ENCODE results near the gene NUTM2B.
"Not testable (repeated sequence)": the region's sequence is repeated elsewhere in the genome, so short reads cannot be mapped to it uniquely, and the experiment has no call there.

Gene NUTM2B

DNA sequence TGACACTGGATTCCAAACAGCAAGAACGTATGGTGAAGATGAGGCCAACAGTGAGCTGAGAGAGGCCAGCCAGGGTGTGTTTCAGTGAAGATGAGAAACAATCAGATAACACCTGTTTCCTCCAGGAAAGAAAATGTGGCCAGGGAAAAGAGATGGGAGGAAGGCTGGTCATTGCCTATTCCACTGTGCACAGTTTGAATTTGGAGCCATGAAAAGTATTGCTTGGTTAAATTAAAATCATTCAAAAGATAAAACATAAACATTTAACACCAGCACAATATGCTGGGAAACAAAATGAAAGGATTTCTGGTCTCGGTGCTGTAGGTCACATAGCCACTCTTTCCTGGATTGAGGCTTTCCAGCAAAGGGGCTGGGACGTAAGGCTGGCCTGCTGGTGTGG lies at the start of gene NUTM2B:
Gene NUTM2B (plus strand): TSS at position 301 of the 400 bp plus-strand sequence. CDS start 383 bp downstream, outside the sequence.
- DNase-seq: not testable (repeated sequence)

GRCh38 chr10:79663287-79663686 lies 39.7 kb upstream of the NUTM2B start:
- DNase-seq: not testable (repeated sequence)

GRCh38 chr10:79664686-79665085 lies 38.3 kb upstream of the NUTM2B start:
- not testable (repeated sequence) for DNase-seq

- DNase-seq: not testable (repeated sequence)
Observed at GRCh38 chr10:79669248-79669788, 33.7 kb upstream of the NUTM2B start.

- not testable (repeated sequence) for DNase-seq
Observed at GRCh38 chr10:79674878-79675277, 28.1 kb upstream of the NUTM2B start.

- DNase-seq: not testable (repeated sequence)
Observed at GRCh38 chr10:79683026-79683883, 19.8 kb upstream of the NUTM2B start.

- DNase-seq: not testable (repeated sequence)
Observed at GRCh38 chr10:79683884-79684720, 18.9 kb upstream of the NUTM2B start.

DNA sequence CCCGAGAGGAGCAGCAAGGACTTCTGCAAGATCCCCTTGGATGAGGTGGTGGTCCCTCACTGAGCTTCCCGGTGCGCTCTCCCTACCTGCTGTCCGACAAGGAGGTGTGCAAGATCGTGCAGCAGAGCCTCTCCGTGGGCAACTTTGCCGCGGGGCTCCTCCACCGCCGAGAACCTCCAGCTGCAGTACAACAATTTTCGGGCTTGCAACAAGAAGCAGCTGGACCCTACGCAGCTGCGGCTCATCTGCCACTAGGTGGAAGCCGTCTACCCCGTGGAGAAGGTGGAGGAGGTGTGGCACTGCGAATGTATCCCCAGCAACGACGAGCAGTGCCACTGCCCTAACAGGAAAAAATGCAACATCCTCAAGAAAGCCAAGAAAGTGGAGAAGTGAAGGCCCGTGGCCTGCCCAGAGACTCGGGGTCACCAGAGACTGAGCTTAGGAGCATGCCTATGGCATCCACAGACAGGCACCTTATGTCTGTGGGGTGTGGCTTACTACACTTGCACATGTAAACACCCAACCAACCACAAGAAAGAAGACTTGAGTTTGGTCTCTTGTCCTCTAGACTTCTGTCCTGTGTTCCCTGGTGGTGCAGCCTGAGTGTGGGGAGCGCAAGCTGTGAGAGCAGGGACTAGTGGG lies 17.9 kb upstream of the NUTM2B start:
- peak in 2 of 4 experiments; percentile 9 to 15 for DNase-seq

DNA sequence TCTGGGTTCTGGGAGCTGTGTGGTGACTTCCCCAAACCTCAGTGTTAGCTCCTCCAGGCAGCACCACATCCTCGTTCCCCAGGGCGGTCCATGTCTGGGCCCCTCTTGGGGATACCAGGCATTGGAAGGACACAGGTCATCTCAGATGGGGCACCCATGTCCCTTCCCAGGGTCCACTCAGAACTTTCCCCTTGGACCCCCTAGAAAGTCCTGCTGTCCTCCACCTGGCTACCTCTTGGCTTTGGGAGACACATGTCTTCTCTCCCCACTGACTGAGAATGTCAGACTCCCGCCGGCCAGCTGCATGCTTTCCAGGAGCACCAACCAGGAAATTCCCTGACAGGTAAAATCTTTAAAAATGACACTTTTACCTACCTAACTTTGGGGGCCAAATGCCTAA lies 16.4 kb upstream of the NUTM2B start:
- DNase-seq: not testable (repeated sequence)

GRCh38 chr10:79687406-79688150 lies 15.4 kb upstream of the NUTM2B start:
- not testable (repeated sequence) for DNase-seq

DNA sequence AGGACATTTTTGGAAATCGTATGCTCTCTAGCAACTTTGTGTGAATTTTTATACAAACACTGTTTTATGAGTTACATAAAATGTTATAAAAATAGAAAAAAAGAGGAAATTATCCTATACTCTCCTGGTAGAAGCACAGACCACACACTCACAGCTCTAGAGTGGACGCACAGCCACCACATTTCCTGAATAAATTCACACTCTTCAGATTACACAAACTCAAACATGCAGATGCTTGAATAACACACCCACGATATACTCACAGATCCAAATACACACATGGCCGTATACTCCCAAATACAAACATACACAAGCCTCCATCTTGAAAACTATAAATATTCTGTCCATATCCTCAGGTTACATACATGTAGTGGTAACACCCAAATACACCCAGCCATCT lies 14.2 kb upstream of the NUTM2B start:
- DNase-seq: not testable (repeated sequence)

DNA sequence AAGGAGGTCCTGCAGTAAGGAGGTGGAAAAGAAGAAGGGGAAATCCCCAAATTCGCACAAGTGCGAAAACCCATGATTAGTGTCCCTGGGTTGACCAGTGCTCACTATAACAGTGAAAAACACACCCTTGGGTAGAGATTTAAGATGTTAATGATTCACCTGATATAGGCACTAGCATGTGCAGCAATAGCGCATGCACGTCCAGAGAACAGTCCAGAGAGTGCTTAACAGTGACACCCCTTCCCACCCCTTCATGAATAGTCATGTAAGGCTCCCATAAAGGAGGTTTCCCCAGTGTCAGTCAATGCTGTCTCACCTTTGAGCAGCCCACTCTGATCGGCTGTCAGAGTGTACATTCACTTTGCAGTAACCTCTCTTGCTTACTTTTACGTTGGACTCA lies 6.4 kb upstream of the NUTM2B start:
- DNase-seq: not testable (repeated sequence)

DNA sequence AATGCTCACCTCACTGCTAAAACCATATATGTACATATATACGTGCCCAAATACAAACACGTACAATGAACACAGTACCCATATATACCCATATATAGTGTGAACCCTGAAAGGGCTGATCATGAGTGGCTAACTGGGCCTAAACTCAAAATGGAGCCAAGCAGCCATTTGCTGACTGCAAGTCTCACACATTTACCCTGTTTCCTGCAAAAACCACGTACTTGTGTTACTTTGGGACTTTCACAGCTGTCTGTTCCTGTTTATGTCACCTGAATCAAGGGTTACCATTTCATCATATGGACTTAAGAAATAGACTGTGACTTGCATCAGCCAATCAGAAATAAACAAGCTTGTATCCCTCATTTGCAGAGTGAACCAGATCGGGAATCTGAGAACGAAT lies 5.9 kb upstream of the NUTM2B start:
- DNase-seq: not testable (repeated sequence)

- not testable (repeated sequence) for DNase-seq
Observed at GRCh38 chr10:79700381-79700944, 2.6 kb upstream of the NUTM2B start.

DNA sequence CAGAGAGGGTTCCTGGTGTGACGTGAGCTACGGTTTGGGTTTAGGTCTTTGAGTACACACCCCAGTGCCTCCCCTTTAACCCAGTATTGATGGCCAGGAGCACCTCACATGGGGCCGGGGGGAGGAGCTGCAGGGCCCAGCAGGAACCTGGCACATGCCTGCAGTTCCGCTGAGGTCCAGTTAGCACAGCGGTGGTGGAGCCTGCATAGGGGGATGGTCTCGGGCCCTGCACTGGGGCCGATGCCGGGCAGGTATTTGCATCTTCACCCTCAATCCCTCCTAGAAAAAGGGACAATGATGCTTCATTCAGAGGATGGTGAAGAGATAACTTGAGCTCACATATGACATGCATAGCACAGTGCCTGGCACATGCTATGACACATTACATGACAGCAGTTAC lies 4.0 kb downstream of the NUTM2B start:
- DNase-seq: not testable (repeated sequence)

- not testable (repeated sequence) for DNase-seq
Observed at GRCh38 chr10:79714976-79715375, 11.9 kb downstream of the NUTM2B start.

GRCh38 chr10:79716917-79717579 lies 14.0 kb downstream of the NUTM2B start:
- DNase-seq: not testable (repeated sequence)

GRCh38 chr10:79720000-79720399 lies 17.0 kb downstream of the NUTM2B start:
- DNase-seq: not testable (repeated sequence)

- not testable (repeated sequence) for DNase-seq
Observed at GRCh38 chr10:79726620-79727019, 23.6 kb downstream of the NUTM2B start.

DNA sequence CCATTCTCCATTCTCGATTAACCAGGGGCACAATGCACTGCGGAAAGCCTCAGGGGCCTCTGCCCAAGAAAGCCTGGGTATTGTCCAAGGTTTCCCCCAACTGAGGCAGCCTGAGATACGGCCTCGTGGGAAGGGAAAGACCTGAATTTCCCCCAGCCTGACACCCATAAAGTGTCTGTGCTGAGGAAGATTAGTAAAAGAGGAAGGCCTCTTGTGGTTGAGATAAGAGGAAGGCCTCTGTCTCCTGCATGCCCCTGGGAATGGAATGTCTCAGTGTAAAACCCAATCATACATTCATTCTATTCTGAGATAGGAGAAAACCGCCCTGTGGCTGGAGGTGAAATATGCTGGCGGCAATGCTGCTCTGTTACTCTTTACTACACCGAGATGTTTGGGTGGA lies 41.8 kb downstream of the NUTM2B start:
- not testable (repeated sequence) for DNase-seq

DNA sequence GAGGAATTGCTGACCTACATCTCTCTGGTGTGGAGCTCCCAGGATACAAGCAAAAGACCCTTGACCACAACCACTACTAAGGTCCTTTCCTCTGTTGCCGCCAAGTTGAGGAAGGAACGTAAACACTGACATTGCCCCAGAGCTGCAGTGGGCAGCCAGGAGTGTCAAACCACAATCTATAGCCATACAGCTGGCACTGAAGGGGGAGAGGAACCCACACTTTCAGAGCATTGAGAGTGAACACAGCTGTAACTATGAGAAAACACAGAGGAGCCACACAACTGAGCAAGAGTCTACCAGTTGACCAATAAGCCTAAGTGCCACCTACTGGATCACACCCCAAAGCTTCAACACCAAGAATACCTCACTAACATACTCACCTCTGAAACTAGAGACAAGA lies 45.5 kb downstream of the NUTM2B start:
- DNase-seq: not testable (repeated sequence)
